Naive thymus-derived CD4-positive, alpha-beta T cell (primary cell): ENCODE measurements around the gene SNX19. TPM values are rescaled to one million over a fixed set of nuclear protein-coding genes. Genes with fewer than 3 reads are reported as not detected.

Source experiments
- ATAC-seq: fragments of 150-1000 bp; cut with Tn5 transposase; 2 replicates; pipeline ENCODE4 v1.10.0; 2021; ENCODE audit warnings: mild to moderate bottlenecking, moderate library complexity
- CTCF ChIA-PET: fragments of 350-600 bp; sonication (Branson Sonifier 250); formaldehyde crosslinking; loops from one replicate; lab custom pipeline; 2021; ENCODE audit warnings: antibody characterized with exemption; lab: Charles Lee
- POLR2A ChIA-PET: fragments of 350-600 bp; sonication (Branson Sonifier 250); formaldehyde crosslinking; loops from one replicate; lab custom pipeline; 2021; ENCODE audit warnings: antibody characterized with exemption, inconsistent platforms; lab: Charles Lee
- DNase-seq, 9 donors: peaks; one replicate each; pipeline versions ENCODE4 v3.0.0 to v3.0.0-alpha.2; 2020 to 2022; ENCODE audit warnings: mixed read lengths in 1 of 9
- H3K27ac ChIP-seq: one replicate; pipeline ENCODE4 v1.7.0; 2013; ENCODE audit warnings: mild to moderate bottlenecking, low read depth, low read length, moderate library complexity
- H3K27me3 ChIP-seq, 2 donors: one replicate each; pipeline ENCODE4 v1.7.0; 2013; ENCODE audit warnings: low read length in 2 of 2, mild to moderate bottlenecking in 2 of 2, moderate library complexity in 2 of 2; ENCODE audit not compliant: control insufficient read depth in 2 of 2, insufficient read depth in 2 of 2
- H3K36me3 ChIP-seq, 3 experiments: 1 replicate in 2 of 3; 2 replicates in 1 of 3; pipeline ENCODE4 v1.7.0; 2013; ENCODE audit warnings: low read length in 3 of 3, mild to moderate bottlenecking in 3 of 3, moderate library complexity in 1 of 3; ENCODE audit not compliant: insufficient read depth in 3 of 3, control insufficient read depth in 2 of 3
- H3K4me1 ChIP-seq, 2 donors: one replicate each; pipeline ENCODE4 v1.7.0; 2013; ENCODE audit warnings: low read length in 2 of 2, mild to moderate bottlenecking in 2 of 2, moderate library complexity in 1 of 2; ENCODE audit not compliant: control insufficient read depth in 2 of 2, insufficient read depth in 2 of 2
- H3K4me3 ChIP-seq: 2 replicates; pipeline ENCODE4 v1.7.0; 2013; ENCODE audit warnings: mild to moderate bottlenecking, low read length
- H3K9me3 ChIP-seq, 3 experiments: 1 replicate in 2 of 3; 2 replicates in 1 of 3; pipeline ENCODE4 v1.7.0; 2013; ENCODE audit warnings: low read length in 3 of 3; ENCODE audit not compliant: control insufficient read depth in 2 of 3
- H3K27ac Mint-ChIP-seq, 9 donors: one replicate each; pipeline ENCODE4 v1.8.0; 2020 to 2022; ENCODE audit warnings: mixed read lengths in 9 of 9, mild to moderate bottlenecking in 8 of 9, moderate library complexity in 5 of 9, inconsistent platforms in 2 of 9
- H3K27me3 Mint-ChIP-seq, 5 donors: one replicate each; pipeline ENCODE4 v1.8.0; 2021 to 2022; ENCODE audit warnings: mixed read lengths in 5 of 5, mild to moderate bottlenecking in 1 of 5
- H3K36me3 Mint-ChIP-seq, 5 donors: one replicate each; pipeline ENCODE4 v1.8.0; 2020 to 2022; ENCODE audit warnings: mixed read lengths in 5 of 5, mild to moderate bottlenecking in 3 of 5, inconsistent platforms in 1 of 5
- H3K4me1 Mint-ChIP-seq, 7 donors: one replicate each; pipeline ENCODE4 v1.8.0; 2020 to 2022; ENCODE audit warnings: mixed read lengths in 7 of 7, mild to moderate bottlenecking in 3 of 7, inconsistent platforms in 1 of 7
- H3K4me3 Mint-ChIP-seq, 10 donors: one replicate each; pipeline ENCODE4 v1.8.0; 2020 to 2022; ENCODE audit warnings: mild to moderate bottlenecking in 10 of 10, mixed read lengths in 10 of 10, moderate library complexity in 6 of 10, inconsistent platforms in 2 of 10
- H3K9me3 Mint-ChIP-seq, 11 donors: one replicate each; pipeline ENCODE4 v1.8.0; 2020 to 2022; ENCODE audit warnings: mixed read lengths in 11 of 11, mild to moderate bottlenecking in 4 of 11, inconsistent platforms in 1 of 11, moderate library complexity in 1 of 11
- intact Hi-C, 2 donors: fragments of 100-400 bp; cut with micrococcal nuclease; formaldehyde crosslinking; loops; one replicate each; pipeline ENCODE4 v1.15.1; 2023
- polyA plus RNA-seq, 2 donors: library from polyadenylated mRNA; unstranded; fragments of 300-500 nt; fragmentation: Illumina TruSeq; gene quantifications; one replicate each; pipeline ENCODE4 v1.2.3, GENCODE V29; 2021
- total RNA-seq, 6 experiments: library from RNA in 5 of 6; stranded (reverse) in 5 of 6; gene quantifications; 1 replicate in 5 of 6; 2 replicates in 1 of 6; pipeline ENCODE4 v1.2.3 and lab custom pipeline; 2021 to 2026

The SNX19 gene
- total and polyA plus RNA-seq, 7 experiments from 2014 or later: 24.8 to 101 (median 56.6) TPM

DNA sequence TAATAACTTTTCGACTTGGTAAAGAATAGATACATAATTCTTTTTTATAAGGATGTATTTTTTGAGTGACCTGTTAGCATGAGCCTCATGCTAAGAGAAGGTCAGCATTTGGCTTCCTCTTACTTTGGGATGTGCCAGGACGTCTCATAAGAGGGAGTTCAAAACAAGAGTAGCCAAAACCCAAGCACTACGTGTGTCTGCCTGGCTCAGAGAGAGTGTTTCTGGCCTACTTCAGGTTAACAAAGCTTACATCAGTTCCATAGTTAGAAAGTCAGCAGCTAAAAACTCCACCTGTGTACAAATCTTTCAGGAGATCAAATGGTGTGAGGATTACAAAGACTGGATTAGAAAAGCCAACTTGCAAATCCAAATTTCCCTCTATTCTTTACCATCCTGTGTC is 13.9 kb downstream of the SNX19 start:
- Mint-ChIP-seq H3K4me1 (peaks cover 0 to 18% (median 9%) of the 10 kb centered on the region in 7 donors), H3K27ac (peak overlapping the region in 1 of 9 donors; percentile 33), H3K36me3 (peaks cover 20 to 80% (median 33%) of the 10 kb centered on the region in 5 donors), H3K9me3 (no peaks in the 10 kb centered on the region), H3K27me3 (no peaks in the 10 kb centered on the region), H3K4me3 (no peak overlapping the region)
- ChIA-PET CTCF (interaction anchor here (1.1 kb wide), 1 partner anchor 8 kb away, joined by 4 read pairs; no protein-coding TSS in a partner anchor), POLR2A (no interaction called here)
- Histone ChIP-seq H3K27me3 (no peaks in the 10 kb centered on the region), H3K36me3 (peaks cover 34 to 97% (median 44%) of the 10 kb centered on the region in 3 experiments), H3K27ac (no peak overlapping the region), H3K9me3 (no peaks in the 10 kb centered on the region), H3K4me1 (no peaks in the 10 kb centered on the region), H3K4me3 (no peak overlapping the region)
- ATAC-seq (no peak), DNase-seq (no peak)
- intact Hi-C loops: no loop called here

DNA sequence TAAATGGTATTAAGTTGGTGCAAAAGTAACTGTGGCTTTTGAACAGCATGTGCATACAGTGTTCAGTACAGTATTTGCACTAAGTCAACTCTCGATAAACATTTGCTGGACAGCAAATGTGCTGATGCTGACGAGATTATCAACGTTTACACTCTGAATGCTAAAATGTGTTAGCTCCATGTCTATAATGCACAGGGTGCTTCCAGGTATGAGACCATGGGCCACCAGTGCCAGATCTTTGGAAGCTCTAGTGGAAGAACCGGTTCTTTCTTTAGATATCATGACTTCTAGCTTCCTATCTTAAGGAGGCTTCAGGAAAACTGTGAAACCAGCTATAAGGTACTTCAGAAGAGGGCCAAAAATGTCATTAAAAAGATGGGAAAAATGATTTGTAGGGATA is 17.2 kb downstream of the SNX19 start:
- peaks cover 0 to 13% (median 8%) of the 10 kb centered on the region in 7 donors for H3K4me1 Mint-ChIP-seq
- H3K27ac Mint-ChIP-seq: no peak overlapping the region
- Histone ChIP-seq H3K27ac (no peak overlapping the region), H3K27me3 (no peaks in the 10 kb centered on the region), H3K4me1 (no peaks in the 10 kb centered on the region), H3K4me3 (no peak overlapping the region), H3K36me3 (peaks cover 19 to 92% (median 26%) of the 10 kb centered on the region in 3 experiments), H3K9me3 (no peaks in the 10 kb centered on the region)
- ATAC-seq (no peak), DNase-seq (no peak)
- no peaks in the 10 kb centered on the region for H3K9me3 Mint-ChIP-seq
- no peaks in the 10 kb centered on the region for H3K27me3 Mint-ChIP-seq
- no peak overlapping the region for H3K4me3 Mint-ChIP-seq
- ChIA-PET CTCF (interaction anchor here (0.6 to 2.2 kb wide), 2 partner anchors 37 to 39 kb away, joined by 3 to 7 read pairs; no protein-coding TSS in a partner anchor), POLR2A (interaction anchor here (1.6 kb wide), 1 partner anchor 18 kb away, joined by 7 read pairs; the partner anchor contains the start of gene SNX19)
- peaks cover 13 to 74% (median 25%) of the 10 kb centered on the region in 5 donors for H3K36me3 Mint-ChIP-seq
- intact Hi-C loops: loop anchor here in 1 of 2 donors (10.0 kb wide), 1 partner anchor 684 kb away; no protein-coding TSS in a partner anchor

DNA sequence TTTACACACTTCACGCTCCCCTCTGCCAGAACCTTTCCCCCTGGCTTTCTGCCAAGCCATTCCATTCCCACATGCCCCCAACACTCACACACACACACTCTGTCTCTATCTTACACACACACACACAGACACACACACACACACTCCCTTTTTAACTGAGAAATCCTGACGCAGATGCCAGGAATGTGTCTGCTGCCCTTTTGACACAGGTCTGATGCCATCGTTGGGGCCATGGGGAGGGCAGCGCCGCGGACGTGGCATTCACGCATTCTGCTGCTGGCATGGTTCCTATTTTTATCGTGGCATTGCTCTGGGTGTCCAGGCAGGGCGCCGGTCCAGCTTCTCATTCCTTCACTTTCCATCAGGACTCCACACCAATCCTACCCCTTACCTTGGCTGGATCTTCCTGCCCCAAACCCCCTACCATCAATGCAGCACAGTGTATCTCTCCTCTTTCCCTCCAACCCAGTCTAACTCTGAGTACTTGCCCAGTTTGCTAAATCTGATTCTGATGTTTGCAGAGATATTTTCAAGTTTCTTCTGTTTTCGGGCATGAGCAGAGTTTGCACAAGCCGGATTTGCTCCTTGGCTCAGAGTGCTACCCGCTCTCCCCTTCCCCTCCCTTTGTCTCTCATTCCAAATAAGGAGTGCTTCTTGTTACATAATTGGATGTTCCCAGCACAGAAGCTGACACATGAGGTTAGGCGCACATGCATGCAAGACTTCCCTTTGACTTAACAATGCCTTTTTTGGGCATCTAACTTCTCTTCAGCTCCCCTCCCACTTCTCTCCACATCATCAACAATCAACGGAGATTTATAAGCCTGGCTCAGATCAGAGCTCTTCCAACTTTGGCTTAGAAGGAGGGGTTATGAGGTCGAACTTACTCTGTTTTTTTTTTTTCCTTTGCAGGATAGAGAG is 18.8 kb downstream of the SNX19 start:
- no peak overlapping the region for H3K4me3 Mint-ChIP-seq
- peak overlapping the region in 1 of 9 donors; percentile 84 for H3K27ac Mint-ChIP-seq
- ChIA-PET CTCF (interaction anchor here (0.6 kb wide), 1 partner anchor 16 kb away, joined by 3 read pairs; no protein-coding TSS in a partner anchor), POLR2A (interaction anchor here (0.6 kb wide), 1 partner anchor 18 kb away, joined by 3 read pairs; the partner anchor contains the start of gene SNX19)
- H3K27me3 ChIP-seq: no peaks in the 10 kb centered on the region
- DNase-seq (no peak), ATAC-seq (no peak)
- no peaks in the 10 kb centered on the region for H3K9me3 ChIP-seq
- peaks cover 18 to 75% (median 22%) of the 10 kb centered on the region in 5 donors for H3K36me3 Mint-ChIP-seq
- no peaks in the 10 kb centered on the region for H3K27me3 Mint-ChIP-seq
- H3K36me3 ChIP-seq: peaks cover 13 to 94% (median 20%) of the 10 kb centered on the region in 3 experiments
- intact Hi-C loops: loop anchor here in 1 of 2 donors (10.0 kb wide), 1 partner anchor 683 kb away; no protein-coding TSS in a partner anchor
- no peaks in the 10 kb centered on the region for H3K4me1 ChIP-seq
- H3K4me1 Mint-ChIP-seq: peaks cover 0 to 13% (median 9%) of the 10 kb centered on the region in 7 donors
- H3K4me3 ChIP-seq: no peak overlapping the region
- H3K27ac ChIP-seq: no peak overlapping the region
- no peaks in the 10 kb centered on the region for H3K9me3 Mint-ChIP-seq

DNA sequence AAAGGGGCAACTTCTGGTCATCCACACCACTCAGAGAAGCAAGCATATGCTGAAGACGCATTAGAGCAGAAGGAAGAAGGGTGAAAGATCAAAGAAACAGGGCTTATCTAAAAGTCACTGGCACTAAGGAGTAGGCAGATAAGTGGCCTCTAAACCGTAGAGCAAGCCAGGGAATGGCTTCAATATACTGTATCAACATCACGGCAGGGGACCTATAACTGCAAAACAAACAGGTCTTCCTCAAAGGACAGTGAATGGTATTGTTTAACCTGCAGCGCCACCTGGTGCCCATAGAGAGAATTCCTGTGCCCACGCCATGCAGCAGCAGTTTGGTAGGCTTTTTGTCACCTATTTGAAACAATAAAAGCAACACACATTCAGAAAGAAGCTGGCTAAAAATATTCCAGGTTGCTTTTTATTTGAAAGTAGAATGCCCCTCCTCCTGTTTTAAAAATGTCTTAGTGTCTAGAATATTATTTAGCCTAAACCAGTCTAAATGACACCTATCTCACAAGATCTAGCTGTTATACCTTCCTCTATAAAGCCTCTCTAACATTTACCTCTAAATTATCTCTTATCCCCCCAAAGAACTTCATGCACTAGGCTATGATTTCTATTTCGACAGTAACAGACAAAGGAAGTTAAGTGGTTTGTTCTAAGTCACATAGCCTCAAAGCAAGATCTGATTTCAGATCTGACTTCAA is 21.8 kb downstream of the SNX19 start:
- ChIA-PET CTCF (interaction anchor here (0.6 to 1.0 kb wide), 5 partner anchors 8 to 469 kb away, joined by 3 to 4 read pairs (median 3); no protein-coding TSS in a partner anchor), POLR2A (no interaction called here)
- DNase-seq (peak; percentile 33 to 64 (median 49)), ATAC-seq (peak; percentile 94)
- no peaks in the 10 kb centered on the region for H3K27me3 ChIP-seq
- H3K4me1 ChIP-seq: no peaks in the 10 kb centered on the region
- Mint-ChIP-seq H3K27ac (peak overlapping the region in 2 of 9 donors; percentile 22 to 38), H3K4me1 (peaks cover 0 to 9% (median 9%) of the 10 kb centered on the region in 7 donors), H3K4me3 (no peak overlapping the region), H3K27me3 (no peaks in the 10 kb centered on the region), H3K9me3 (no peaks in the 10 kb centered on the region), H3K36me3 (peaks cover 8 to 50% (median 16%) of the 10 kb centered on the region in 5 donors)
- no peak overlapping the region for H3K27ac ChIP-seq
- no peaks in the 10 kb centered on the region for H3K9me3 ChIP-seq
- intact Hi-C loops: loop anchor here (1.0 to 10.0 kb wide), 4 partner anchors 22 to 680 kb away; partner anchors contain the start of gene SNX19 (in 2 of the 2)
- H3K36me3 ChIP-seq: peaks cover 0 to 82% (median 3%) of the 10 kb centered on the region in 3 experiments
- H3K4me3 ChIP-seq: no peak overlapping the region

DNA sequence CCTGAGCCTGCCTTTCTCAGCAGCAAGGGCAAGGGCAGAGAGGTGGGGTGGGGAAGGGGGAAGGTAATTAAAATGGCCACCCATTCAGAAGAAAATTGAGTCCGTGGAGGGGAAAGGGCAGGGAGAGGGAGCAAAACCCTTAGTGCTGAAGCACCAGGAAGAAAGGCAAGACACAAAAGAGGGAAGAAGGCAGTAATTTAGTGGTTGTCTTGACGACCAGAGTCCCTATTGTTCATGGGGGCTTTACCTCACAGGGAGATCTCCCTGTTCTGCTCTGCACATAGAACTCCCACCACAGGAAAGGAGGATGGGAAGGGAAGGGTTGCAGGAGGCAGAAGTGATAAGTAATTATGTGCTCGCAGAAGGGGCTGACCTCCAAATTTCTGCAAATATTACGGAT is 23.4 kb downstream of the SNX19 start:
- no peak overlapping the region for H3K27ac Mint-ChIP-seq

DNA sequence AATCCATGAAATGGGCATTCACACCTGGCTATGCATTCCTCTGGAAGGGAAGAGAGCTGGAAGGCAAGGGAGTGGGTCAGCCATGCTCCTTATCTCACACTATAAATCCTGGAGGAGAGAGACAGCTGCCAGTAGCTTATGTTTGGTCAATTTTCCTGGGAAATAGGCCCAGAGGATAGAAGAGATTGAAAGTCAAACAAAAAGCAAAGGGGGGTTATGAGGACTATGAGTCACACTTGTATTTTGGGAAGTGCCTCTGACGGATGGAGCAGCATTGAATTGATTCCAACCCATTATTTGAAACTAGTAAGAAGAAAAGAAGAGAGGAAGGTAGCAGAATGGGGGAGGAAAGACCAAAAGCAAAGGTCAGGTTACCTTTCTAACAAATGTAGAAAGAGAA is 25.0 kb downstream of the SNX19 start:
- H3K27ac Mint-ChIP-seq: no peak overlapping the region
- intact Hi-C loops: loop anchor here in 1 of 2 donors (10.0 kb wide), 1 partner anchor 677 kb away; no protein-coding TSS in a partner anchor
- DNase-seq: no peak
- no peaks in the 10 kb centered on the region for H3K27me3 Mint-ChIP-seq
- no peak for ATAC-seq
- H3K4me3 ChIP-seq: no peak overlapping the region
- POLR2A ChIA-PET: no interaction called here
- H3K27ac ChIP-seq: no peak overlapping the region
- peaks cover 0 to 52% (median 0%) of the 10 kb centered on the region in 3 experiments for H3K36me3 ChIP-seq
- H3K4me3 Mint-ChIP-seq: no peak overlapping the region
- H3K9me3 ChIP-seq: no peaks in the 10 kb centered on the region
- H3K36me3 Mint-ChIP-seq: peaks cover 0 to 34% (median 15%) of the 10 kb centered on the region in 5 donors
- H3K4me1 Mint-ChIP-seq: peaks cover 3 to 9% (median 6%) of the 10 kb centered on the region in 7 donors
- H3K27me3 ChIP-seq: no peaks in the 10 kb centered on the region
- no peaks in the 10 kb centered on the region for H3K4me1 ChIP-seq
- CTCF ChIA-PET: no interaction called here
- H3K9me3 Mint-ChIP-seq: no peaks in the 10 kb centered on the region

More for the DNA sequence above, 23.4 kb downstream of the SNX19 start:
- Mint-ChIP-seq H3K36me3 (peaks cover 4 to 42% (median 16%) of the 10 kb centered on the region in 5 donors), H3K4me1 (peaks cover 0 to 10% (median 9%) of the 10 kb centered on the region in 7 donors), H3K9me3 (no peaks in the 10 kb centered on the region), H3K4me3 (no peak overlapping the region), H3K27me3 (no peaks in the 10 kb centered on the region)
- Histone ChIP-seq H3K4me3 (no peak overlapping the region), H3K27ac (no peak overlapping the region), H3K36me3 (peaks cover 0 to 66% (median 3%) of the 10 kb centered on the region in 3 experiments), H3K27me3 (no peaks in the 10 kb centered on the region), H3K4me1 (no peaks in the 10 kb centered on the region), H3K9me3 (no peaks in the 10 kb centered on the region)
- ChIA-PET POLR2A (no interaction called here), CTCF (no interaction called here)
- ATAC-seq (no peak), DNase-seq (no peak)
- intact Hi-C loops: loop anchor here in 1 of 2 donors (10.0 kb wide), 1 partner anchor 678 kb away; no protein-coding TSS in a partner anchor
